ENCODE results near the gene GPR158.

DNA sequence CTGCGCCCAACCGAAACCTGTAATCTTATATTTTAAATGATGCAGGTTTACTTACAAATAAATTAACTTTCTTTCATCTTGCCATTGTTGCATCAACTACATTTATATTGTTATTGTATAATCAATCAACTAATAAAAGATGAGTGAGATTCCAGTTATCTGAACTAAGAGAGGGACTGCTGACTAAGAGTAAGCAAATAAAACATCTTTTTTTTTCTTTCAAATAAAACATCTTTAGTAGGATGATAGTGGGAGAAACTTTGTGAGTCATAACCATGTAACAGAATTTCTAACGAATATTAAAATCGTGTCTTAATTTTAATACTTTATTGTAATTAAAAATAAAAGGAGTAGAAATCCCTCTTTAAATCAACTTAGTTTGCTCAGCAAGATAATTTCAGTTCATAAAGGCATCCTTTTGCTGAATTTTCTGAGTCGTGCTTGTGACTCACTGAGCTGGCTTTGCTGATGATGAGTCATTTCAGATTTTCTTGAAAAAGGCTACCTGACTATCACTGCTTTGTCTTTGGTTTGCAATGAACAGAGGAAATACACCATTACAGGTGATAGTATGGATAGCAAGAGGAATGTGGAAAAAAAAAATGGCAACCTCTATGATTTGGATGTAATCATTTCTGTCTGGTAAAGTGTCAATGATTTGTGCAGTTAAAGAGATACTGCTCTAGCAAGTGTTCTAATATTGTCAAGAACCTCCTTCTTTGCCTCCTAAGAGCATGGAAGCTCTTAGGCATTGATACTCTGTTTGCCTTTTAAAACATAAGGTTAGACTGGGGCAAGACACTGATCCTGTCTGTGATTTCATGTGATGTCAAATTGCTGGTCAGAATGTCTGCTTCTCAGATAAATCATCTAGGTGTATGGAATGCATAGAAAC is 119.5 kb downstream of the GPR158 start:
- TF ChIP-seq, protein P1, sequence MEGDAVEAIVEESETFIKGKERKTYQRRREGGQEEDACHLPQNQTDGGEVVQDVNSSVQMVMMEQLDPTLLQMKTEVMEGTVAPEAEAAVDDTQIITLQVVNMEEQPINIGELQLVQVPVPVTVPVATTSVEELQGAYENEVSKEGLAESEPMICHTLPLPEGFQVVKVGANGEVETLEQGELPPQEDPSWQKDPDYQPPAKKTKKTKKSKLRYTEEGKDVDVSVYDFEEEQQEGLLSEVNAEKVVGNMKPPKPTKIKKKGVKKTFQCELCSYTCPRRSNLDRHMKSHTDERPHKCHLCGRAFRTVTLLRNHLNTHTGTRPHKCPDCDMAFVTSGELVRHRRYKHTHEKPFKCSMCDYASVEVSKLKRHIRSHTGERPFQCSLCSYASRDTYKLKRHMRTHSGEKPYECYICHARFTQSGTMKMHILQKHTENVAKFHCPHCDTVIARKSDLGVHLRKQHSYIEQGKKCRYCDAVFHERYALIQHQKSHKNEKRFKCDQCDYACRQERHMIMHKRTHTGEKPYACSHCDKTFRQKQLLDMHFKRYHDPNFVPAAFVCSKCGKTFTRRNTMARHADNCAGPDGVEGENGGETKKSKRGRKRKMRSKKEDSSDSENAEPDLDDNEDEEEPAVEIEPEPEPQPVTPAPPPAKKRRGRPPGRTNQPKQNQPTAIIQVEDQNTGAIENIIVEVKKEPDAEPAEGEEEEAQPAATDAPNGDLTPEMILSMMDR (conservative IDR thresholded peaks at IDR 0.05; ENCODE audit: low read length) = no peak
- no peak for TF ChIP-seq EZH2phosphoT487 (IDR thresholded peaks at IDR 0.05; ENCODE audit: borderline replicate concordance)
